Measurements from ENCODE around the gene CYSRT1.

DNA sequence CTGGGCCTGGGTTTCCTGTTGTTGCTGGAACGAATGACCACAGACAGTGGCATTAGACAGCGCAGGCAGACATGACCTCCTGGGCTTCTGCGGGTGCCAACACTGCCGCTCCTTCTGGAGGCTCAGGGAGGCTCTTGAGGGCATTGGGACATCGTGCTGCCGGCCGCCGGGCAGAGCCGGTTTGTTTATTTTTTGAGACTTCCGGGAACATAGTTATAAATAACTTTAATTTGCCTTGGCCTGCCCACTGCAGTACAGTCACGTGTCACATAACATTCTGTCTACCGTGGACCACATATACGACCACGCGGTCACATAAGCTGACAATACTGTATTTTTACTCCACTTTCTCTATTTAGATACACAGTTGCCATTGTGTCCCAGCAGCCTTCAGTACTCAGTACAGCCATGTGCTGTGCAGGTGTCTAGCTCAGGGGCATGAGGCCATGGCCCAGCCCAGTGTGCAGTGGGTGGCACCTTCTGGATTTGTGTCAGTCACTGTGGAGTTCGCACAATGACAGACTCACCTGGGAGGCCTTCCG, 44.3 kb downstream of the CYSRT1 start:
- TF ChIP-seq, protein P1, sequence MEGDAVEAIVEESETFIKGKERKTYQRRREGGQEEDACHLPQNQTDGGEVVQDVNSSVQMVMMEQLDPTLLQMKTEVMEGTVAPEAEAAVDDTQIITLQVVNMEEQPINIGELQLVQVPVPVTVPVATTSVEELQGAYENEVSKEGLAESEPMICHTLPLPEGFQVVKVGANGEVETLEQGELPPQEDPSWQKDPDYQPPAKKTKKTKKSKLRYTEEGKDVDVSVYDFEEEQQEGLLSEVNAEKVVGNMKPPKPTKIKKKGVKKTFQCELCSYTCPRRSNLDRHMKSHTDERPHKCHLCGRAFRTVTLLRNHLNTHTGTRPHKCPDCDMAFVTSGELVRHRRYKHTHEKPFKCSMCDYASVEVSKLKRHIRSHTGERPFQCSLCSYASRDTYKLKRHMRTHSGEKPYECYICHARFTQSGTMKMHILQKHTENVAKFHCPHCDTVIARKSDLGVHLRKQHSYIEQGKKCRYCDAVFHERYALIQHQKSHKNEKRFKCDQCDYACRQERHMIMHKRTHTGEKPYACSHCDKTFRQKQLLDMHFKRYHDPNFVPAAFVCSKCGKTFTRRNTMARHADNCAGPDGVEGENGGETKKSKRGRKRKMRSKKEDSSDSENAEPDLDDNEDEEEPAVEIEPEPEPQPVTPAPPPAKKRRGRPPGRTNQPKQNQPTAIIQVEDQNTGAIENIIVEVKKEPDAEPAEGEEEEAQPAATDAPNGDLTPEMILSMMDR (IDR thresholded peaks at IDR 0.05) = no peak
- TF ChIP-seq POLR2A (IDR thresholded peaks at IDR 0.05) = no peak
